HG02943 (cell line): ENCODE measurements around the gene ETV3L.
"Not testable (repeated sequence)": the region's sequence is repeated elsewhere in the genome, so short reads cannot be mapped to it uniquely, and the experiment has no call there.

ENCODE experiments used
- ATAC-seq: cut with Tn5 transposase; IDR thresholded peaks from one replicate; pipeline ENCODE4 v1.9.1; 2021; ENCODE audit warnings: mild to moderate bottlenecking, low read depth, moderate library complexity; ENCODE audit not compliant: unreplicated experiment

The ETV3L gene

DNA sequence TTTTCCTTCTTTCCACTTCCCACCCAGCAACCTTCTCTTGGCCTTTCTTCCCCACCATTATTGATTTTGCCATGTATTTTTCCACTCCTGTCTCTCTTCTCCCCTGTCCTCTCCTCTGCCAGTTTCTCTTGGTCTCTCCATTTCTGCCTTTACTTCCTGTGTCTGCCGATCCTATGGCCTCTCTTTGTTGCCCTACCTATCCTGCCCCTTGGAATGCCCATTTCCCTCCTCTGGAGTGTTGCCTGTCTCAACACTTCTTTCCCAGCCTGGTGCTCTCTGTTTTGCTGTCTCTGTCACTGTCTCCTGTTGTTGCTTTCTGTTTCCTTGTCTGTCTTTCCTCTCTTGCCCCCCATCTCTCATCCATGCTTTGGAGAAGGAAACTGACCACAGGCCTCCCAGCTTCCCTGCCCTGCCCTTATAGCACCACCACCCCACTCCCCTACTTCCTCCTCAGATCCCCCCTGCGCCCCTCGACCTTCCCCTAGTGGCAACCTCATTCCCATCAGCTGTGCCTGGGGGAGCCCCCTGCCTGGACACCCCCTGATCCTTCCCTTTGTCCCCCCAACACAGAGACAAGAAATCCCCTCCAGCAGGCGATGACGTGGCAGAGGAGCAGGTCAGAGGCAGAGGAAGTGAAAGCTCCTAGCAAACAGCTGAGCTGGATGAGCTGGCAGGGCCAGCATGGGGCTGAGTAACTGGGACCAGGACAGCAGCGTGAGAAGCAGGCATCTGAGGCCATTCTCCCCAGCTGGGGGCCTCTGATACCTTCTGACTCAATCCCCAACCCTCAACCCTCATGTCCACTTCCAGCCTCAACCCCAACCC lies 6.6 kb upstream of the ETV3L start:
- no peak for ATAC-seq

DNA sequence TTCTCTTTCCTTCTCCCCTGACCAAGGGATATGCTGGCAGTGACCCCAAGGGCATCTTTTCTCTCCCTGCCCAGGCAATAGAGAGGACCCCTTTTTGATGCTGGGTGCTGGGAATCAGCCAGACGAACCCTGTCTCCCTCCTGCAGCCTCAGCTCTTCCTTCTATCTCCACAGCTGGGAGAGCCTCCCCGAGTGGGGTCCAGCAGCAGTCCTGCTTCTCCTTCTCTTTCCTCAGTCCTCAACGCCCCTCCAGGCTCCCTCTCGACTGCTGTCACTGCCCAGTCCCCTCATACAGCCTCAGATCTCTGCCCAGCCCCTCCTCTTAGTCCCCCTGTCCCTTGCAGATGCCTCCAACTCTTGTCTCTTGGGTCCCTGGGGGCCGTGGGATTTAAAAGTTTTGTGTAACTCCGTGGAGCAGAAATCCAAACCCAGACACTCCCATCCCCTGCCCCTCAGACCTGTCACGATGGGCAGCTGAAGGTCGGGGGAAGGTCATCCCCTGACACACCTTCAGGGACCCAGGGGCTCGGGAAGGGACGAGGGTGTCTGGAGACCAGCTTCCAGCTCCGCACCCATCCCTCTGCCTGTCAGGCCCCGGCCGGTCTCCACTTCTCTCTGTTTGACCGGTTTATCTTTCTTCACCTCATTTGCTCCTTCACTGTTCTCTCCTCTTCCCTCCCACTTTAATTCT lies 5.8 kb upstream of the ETV3L start:
- ATAC-seq, result no peak

DNA sequence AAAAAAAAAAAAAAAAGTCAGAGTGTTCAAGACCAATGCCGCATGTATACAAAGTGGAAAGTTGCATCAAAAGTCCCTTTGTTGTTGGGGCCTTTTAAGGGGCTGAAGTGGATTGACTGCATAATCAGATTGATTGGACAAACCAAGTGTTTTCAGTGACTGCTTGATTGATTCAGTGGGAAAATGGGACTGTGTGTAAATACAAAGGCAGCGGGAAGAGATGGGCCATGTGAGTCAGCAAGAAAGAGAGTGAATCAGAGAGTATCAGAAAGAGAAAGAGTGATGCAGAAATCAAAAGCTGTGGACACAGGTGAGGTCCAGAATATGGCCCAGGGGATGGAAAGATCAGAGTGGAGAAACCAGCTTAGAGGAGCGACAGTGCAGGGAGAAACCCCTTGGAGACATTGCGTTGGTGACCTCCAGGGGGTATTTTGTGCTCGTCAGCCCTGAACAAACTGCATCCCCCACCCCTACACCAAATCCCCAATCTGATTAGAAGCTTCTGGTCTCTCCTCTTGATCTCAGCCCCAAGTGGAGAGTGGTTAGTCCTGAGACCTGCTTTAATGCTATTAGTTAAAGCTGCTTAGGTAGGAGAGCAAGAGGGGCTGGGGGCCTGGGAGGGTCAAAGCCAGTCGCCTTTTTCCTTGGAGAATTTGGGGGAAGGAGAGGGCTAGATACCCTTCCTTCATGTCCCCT lies 5.1 kb upstream of the ETV3L start:
- no peak for ATAC-seq

DNA sequence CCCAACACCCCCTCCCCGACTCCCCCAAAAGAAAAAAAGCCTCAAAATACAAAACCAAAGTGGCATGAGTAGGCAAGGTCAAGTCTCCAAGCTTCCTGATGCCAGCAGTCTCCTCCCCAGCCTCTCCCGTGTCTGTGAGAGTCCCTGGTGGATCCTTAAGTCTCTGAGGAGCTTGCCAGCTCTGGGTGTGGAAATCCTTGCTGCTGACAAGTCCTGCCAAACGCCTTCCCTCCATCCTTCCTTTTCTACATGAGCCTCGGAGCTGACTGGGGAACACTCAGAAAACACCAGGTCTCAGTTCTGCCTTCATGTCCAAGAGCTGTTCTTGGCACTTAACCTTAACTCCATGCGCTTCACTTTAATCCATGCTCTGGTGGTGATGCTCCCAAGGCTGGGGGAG lies 3.7 kb upstream of the ETV3L start:
- no peak for ATAC-seq

DNA sequence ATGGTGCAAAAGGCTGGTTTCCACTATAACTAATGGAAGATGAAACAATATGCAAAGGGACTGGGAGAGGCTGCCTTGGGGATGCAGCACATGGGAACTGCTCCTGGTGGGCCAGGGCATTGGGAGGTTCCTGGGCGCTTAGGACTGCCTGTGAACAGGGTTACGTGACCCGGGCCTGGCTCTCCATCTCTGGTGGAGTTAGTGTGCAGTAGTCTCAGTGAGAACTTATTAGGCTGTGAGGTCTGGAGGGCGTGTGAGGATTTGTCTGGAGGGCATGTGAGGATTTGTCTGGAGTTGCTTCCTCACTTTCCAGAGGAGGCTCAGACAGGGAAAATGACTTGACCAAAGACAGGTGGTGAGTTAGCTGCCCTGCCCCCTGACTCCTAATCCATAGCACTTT lies 1.5 kb upstream of the ETV3L start:
- ATAC-seq, result no peak

DNA sequence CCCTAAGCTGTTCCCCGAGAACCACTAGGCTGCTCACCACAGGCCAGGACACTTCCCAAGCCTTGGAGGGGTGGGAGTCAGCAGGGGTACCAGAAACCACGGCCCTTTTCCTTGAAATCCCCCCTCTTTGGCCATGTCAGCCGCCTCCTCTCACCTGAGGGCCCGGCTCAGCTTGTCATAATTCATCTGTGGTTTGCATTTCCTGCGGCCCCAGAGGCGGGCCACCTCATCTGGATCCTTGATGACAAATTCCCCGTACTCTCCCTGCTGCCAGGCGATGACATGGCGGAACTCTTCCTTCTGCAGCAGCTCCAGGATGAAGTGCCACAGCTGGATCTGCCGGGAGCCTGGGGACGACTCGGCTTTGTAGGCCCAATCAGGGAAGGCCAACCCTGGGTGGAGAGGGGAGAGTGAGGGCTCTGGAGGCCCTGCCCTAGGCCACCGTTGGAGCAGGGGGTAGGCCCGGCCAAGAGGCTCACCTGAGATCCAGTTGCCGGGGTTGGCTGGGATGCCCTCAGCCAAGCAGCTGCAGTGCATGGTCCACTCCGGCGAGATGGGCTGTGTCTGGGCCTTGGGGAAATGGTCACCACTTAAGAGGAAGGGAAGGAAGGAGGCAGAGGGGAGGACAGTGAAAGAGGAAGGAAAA lies 498 bp downstream of the ETV3L start:
- not testable (repeated sequence) for ATAC-seq

DNA sequence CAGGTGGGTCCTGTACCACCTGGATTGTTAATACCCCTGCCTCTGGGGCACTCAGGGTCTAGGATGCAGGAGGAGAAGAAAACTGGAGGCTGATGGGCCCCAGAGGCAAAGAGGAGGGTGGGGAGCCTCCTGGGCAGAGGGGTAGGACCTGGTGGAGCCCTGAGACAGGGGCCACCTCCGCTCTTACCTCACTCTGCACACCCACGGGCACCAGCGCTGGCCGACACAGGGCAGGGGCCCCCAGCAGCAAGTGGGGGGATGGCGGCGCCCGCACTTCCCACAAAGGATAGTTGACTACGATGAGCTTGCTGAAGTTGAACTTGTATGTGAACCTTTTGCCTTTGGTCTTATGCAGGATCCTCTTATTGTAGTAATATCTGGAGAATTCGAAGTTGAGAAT lies 1.1 kb downstream of the ETV3L start:
- ATAC-seq, result no peak

DNA sequence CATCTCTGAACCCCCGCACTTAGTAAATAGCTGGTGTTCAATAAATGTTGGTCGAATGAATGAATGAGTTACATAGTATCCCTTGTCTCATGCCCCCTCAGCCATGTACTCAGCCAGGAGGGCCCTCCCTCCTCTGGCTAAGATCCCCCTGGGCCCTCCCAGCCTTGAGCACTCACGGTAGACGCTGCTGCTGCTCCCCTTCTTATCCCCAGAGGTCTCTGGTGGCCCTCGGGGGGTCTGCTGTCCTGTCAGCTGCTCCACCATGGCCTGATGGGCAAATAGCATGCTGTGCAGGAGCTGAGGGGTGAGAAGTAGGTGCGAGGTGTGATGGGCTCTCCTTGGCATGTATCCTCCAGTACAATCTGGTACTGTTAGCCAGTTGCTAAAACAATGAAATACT lies 1.9 kb downstream of the ETV3L start:
- no peak for ATAC-seq

DNA sequence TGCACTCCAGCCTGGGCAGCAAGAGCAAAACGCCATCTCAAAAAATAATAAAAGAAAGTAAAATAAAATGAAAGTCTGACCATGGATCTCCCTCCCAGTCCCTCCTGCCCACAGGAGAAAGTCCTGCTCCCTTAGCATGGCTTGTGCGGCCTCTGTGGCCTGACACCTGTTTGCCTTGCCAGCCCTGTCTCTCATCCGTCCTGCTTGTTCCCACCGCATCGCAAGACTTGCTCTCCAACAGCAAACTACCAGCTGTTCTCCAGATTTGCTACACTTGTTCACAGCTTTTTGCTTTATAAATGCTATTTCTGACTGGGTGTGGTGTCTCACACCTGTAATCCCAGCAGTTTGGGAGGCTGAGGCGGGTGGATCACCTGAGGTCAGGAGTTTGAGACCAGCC lies 2.7 kb downstream of the ETV3L start:
- no peak for ATAC-seq

DNA sequence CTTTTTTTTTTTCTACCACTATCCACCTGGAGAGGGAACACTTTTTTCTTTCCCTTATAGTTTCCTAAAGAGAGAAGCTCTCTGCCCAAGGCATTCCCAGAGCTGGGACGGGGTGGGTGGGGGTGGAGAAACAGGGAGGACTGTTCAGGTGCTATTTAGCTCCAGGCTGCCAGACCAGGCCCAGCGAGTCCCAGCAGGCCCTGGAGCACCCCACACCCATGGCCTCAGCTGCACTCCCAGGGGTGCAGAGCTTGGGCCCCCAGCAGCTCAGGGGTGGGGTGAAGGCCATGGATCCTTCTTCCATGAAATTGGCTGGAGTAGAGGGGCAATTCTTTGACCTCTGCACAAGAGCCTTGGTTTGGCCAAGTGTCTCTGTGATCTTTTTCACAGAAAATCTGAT lies 4.1 kb downstream of the ETV3L start:
- no peak for ATAC-seq

DNA sequence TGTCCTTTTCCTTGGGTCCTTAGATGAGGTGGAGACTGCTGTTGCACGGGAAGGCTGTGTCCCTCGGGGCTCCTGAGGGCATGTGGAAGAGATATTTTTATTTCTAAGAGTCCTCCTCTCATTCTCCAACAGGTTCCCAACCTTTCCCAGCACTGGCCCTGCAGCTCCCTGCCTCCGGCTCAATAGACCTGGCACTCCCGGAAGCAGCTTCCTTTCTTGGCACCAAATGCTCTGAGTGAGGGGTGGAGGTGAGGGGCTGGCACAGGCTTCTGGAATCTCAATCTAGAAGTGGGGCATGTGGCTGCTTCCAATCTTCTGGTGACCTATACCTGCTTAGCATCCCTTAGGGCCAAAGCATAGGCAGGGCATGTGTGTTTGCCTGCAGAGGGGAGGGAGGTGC lies 4.5 kb downstream of the ETV3L start:
- no peak for ATAC-seq

DNA sequence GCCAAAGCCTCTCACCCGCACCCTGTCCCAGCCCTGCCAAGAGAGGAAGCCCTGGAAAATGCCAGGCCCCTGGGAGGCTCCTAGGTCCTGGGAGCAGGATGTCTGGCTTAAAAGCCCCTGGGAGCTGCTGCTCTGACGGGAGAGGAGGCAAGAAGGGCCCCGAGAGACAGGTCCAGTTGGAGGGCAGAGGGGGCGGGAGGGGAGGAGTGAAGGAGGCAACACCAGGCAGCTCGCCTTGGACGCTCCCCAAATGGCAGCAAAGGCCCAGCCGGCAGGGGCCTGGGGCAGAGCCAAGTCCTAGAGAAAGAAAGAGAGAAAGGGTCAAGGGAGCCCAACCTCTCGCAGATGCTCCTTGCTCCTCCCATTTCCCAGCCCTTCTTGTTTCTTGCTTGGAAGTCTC lies 6.8 kb downstream of the ETV3L start:
- ATAC-seq, result no peak

DNA sequence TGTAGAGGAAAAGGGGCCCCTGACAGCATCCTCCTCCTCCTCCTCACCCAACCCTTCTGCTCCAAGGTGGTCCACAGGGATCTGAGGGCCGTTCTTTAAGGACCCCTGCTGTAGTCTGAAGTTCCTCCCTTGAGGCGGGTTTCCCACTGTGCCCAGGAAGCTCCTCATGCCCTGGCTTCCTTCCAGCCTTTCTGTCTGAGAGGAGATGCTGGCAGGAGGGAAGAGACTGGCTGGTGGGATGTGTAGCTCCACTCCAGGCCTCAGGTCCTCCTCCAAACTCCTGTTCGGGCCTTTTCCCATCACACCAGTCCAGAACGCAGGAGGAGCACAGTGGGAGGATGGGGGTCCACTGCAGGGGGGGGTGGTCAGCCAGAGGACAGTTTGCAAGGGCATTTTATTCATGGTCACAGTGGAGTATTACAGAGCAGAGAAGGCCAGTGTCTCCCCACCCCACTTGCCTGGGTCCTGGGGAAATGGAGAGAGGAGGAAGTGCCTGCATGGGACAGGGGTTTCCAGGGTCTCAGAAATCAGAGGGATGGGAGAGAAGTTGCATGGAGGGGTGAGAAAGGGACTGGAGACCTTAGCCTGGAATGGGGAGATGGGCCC lies 7.8 kb downstream of the ETV3L start:
- no peak for ATAC-seq

DNA sequence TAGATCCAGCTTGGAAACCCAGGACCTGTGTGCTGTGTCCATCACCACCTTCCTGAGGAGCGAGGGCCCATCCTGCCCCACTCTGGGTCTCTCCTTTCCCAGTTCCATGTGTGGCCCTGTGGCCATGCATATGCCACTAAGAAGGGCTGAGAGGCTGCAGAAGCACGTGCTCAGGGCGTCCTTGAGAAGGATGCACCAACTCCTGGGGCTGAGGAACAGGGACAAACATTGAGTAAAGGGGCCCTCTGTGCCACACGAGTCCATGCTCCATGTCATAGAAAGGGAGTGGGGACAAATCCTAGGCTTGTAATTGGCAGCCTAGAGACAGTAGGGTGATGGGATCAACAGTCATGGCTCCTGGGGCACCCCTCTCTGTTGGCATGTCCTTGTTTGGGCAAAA lies 8.4 kb downstream of the ETV3L start:
- ATAC-seq, result no peak

DNA sequence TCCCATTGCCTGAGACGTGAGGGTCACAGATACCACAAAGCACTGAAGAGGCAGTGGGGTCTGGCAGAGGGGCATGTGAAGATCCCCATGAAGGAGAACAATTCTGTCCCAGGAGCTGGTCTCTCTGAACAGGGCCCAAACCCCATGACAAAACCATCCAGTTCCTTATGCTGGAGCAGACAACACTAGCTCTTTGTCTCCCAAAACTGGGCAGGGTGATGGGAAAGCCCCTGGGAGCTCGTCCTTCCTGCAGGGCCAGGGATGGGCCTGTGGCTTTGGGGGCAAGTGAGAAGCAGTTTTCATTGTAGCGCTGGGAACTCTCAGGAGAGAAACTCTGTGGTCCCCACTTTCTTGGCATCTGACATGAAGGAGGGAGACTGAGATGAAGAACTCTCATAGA lies 8.8 kb downstream of the ETV3L start:
- ATAC-seq, result no peak

DNA sequence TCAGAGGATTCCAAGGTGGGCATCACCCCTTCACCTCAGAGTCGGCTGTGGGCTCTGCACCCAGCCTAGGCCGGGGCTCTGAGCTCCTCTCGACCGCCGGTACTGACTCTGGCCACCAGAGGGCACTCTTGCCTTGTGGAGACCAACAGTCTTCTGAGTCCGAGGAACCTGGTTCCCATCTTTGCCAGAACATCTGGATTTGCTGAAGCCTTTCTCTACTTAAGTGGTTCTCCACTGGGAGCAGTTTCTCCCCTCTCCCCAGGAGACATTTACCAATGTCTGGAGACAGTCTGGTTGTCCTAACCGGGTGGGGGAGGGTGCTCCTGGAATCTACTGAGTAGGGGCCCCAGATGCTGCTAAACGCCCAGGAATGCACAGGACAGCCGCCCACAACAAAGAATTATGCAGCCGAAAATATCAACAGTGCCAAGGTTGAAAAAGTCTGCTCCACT lies 9.4 kb downstream of the ETV3L start:
- ATAC-seq, result no peak

DNA sequence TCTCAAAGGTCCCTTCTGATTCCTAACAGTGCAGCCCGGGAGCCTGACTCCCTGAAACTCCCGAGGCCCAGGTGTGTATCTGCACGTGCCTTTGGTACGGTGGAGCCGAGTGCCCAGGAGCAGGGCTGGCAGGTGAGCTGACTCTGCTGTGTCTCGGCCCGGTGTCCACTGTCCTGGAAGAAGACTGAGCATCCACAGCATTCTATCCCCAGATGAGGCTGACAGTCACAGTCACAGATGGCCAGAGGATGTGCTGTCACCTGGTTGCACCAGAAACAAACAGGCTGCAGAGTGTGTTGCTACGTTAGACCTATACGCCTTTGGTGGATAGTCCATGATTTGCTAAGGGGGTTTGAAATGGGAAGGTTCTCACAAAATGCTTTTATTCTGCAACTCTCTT lies 9.8 kb downstream of the ETV3L start:
- ATAC-seq, result no peak

DNA sequence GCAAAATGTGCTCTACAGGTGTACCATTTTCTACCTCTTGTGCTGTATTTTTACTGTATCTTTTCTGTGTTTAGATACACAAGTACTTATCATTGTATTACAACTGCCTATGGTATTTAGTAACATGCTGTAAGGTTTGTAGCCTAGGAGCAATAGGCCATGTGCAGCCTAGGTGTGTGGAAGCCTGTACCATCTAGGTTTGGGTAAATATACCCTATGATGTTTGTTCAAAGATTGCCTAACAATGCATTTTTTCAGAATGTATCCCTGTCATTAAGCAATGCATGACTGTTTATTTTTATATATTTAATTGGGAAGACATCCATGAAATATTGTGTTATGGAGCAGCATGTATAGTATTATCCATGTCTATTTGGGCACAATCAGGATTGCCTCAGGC lies 11.0 kb downstream of the ETV3L start:
- no peak for ATAC-seq

DNA sequence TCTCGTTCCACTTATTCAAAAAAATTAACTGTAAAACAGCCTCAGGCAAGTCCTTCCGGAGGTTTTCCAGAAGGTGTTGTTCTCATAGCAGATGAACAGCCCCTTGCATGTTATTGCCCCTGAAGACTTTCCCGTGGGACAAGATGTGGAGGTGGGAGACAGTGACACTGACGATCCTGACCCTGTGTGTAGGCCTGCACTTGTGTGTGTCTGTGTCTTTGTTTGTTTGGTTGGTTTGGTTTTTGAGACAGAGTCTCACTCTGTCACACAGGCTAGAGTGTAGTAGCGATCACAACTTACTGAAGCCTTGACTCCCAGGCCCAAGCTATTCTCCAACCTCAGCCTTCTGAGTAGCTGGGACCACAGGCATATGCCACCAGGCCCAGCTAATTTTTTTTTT lies 12.6 kb downstream of the ETV3L start:
- ATAC-seq, result no peak

DNA sequence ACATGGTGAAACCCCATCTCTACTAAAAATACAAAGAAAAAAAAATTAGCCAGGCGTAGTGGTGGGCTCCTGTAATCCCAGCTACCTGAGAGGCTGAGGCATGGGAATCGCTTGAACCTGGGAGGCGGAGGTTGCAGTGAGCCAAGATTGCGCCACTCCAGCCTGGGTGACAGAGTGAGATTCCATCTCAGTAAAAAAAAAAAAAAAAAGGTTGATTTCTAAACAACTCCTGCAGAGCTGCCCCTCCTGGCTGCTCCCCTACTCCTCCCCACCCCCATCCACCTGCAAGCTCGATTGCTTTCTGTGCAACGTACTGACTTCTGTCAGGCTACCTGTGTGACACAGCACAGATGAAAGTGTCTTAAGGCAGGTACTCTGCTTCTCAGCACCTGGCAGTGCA lies 13.3 kb downstream of the ETV3L start:
- no peak for ATAC-seq

DNA sequence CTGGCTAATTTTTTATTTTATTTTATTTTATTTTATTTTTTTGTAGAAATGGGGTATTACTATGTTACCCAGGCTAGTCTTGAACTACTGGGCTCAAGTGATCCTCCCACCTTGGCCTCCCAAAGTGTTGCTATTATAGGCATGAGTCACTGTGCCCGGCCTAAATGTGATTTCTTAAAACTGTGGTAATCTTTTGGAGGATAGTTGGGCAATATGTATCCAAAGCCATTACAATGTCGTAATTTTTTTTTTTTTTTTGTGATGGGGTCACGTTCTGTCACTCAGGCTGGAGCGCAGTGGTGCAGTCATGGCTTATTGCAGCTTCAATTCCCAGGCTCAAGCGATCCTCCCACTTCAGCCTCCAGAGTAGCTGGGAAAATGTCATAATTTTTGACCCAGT lies 14.2 kb downstream of the ETV3L start:
- ATAC-seq, result no peak
